Transverse colon (tissue), 4 donors: Measurements from ENCODE around the gene KRT8. TPM values are rescaled to one million over a fixed set of nuclear protein-coding genes. Genes with fewer than 3 reads are reported as not detected.

Experiments used
- DNase-seq: peaks from one replicate; pipeline ENCODE4 v3.0.0-alpha.2; 2019
- H3K27ac ChIP-seq, 4 donors: fragments of 200-600 bp; sonication (generic); 2 replicates each; pipeline ENCODE4 v1.5.1; 2016 to 2018; ENCODE audit warnings: inconsistent platforms in 4 of 4
- H3K27me3 ChIP-seq: fragments of 200-600 bp; sonication (generic); 2 replicates; pipeline ENCODE4 v1.5.1; 2017; ENCODE audit warnings: inconsistent platforms
- H3K36me3 ChIP-seq, 4 donors: fragments of 200-600 bp; sonication (generic); 2 replicates each; pipeline ENCODE4 v1.5.1; 2017 to 2019; ENCODE audit warnings: inconsistent platforms in 4 of 4
- H3K4me1 ChIP-seq, 4 donors: fragments of 200-600 bp; sonication (generic); 2 replicates each; pipeline ENCODE4 v1.5.1; 2017 to 2020; ENCODE audit warnings: inconsistent platforms in 4 of 4
- H3K4me3 ChIP-seq, 4 donors: fragments of 200-600 bp; sonication (generic); 1 replicate in 1 of 4; 2 replicates in 3 of 4; pipeline versions ENCODE4 v1.5.1 to v1.6.1; 2017 to 2019; ENCODE audit warnings: inconsistent platforms in 4 of 4
- H3K9me3 ChIP-seq, 2 donors: fragments of 200-600 bp; sonication (generic); 2 replicates each; pipeline ENCODE4 v1.5.1; 2017 to 2019; ENCODE audit warnings: inconsistent platforms in 2 of 2
- CTCF ChIP-seq, 5 experiments: fragments of 200-600 bp in 3 of 5; fragments of 450-650 bp in 2 of 5; sonication (generic) in 3 of 5; IDR thresholded peaks; 1 replicate in 2 of 5; 2 replicates in 3 of 5; pipeline ENCODE4 v1.5.1; 2016 to 2017; ENCODE audit warnings: antibody characterized with exemption in 5 of 5, inconsistent platforms in 3 of 5, mild to moderate bottlenecking in 2 of 5, moderate library complexity in 1 of 5
- EP300 ChIP-seq: sonication (generic); formaldehyde crosslinking; IDR thresholded peaks from one replicate; pipeline ENCODE4 v1.6.1; 2017; ENCODE audit warnings: antibody characterized with exemption, low read depth
- POLR2A ChIP-seq: fragments of 450-650 bp; IDR thresholded peaks from one replicate; pipeline ENCODE4 v1.6.1; 2016; ENCODE audit warnings: antibody characterized with exemption, mild to moderate bottlenecking, moderate library complexity
- POLR2AphosphoS5 ChIP-seq, 3 donors: sonication (generic); formaldehyde crosslinking; IDR thresholded peaks; one replicate each; pipeline ENCODE4 v1.6.1; 2016; ENCODE audit warnings: antibody characterized with exemption in 3 of 3
- WGBS, 2 donors: methylation state at CpG; one replicate each; pipeline ENCODE4 v1.1.5; 2018; ENCODE audit warnings: low coverage in 1 of 2; 5-methylcytosine and 5-hydroxymethylcytosine counted together
- in situ Hi-C, 4 donors: fragments of 200-750 bp; cut with MboI; loops; one replicate each; pipeline versions ENCODE4 v1.15.0 to v1.15.1; 2017; ENCODE audit warnings: low sequenced_read_pairs in 3 of 4, low pct_ligation_motif_present in 1 of 4, low pct_unique_long_range_greater_than_20kb in 1 of 4
- intact Hi-C: fragments of 100-400 bp; cut with DNase I; formaldehyde crosslinking; loops from one replicate; pipeline ENCODE4 v1.15.1; 2023; ENCODE audit warnings: low total_unique reads
- total RNA-seq, 4 donors: library from RNA; depleted of rRNA; stranded (reverse); fragments of >200 nt; gene quantifications; one replicate each; pipeline ENCODE4 v1.1.0, GENCODE V29; 2016

KRT8 gene
- total RNA-seq, 4 donors from 2014 or later = 1,016 to 3,505 (median 2,245) TPM

GRCh38 chr12:52877242-52877641 is 27.6 kb downstream of the KRT8 start:
- Histone ChIP-seq H3K36me3 (no peaks in the 10 kb centered on the region), H3K27ac (peak overlapping the region in 1 of 4 donors; percentile 97)

GRCh38 chr12:52876372-52876771 is 28.5 kb downstream of the KRT8 start:
- intact Hi-C loops = loop anchor here (10.0 kb wide), 2 partner anchors 502 to 638 kb away; no protein-coding TSS in a partner anchor
- H3K9me3 ChIP-seq = no peaks in the 10 kb centered on the region
- H3K36me3 ChIP-seq = no peaks in the 10 kb centered on the region
- in situ Hi-C loops = loop anchor here (5.0 to 10.0 kb wide), 5 partner anchors 289 to 722 kb away; partner anchors contain the start of gene KRT84 (in 1 of the 4)
- peaks cover 25 to 61% (median 55%) of the 10 kb centered on the region in 4 donors for H3K4me1 ChIP-seq
- no peak overlapping the region for H3K4me3 ChIP-seq
- 66% methylated on average over 7 of the region's 7 CpGs; no CpG with 5 or more reads in 1 of the 2 donors for WGBS, 2 donors
- DNase-seq = peak; percentile 62
- H3K27ac ChIP-seq = peak overlapping the region in 2 of 4 donors; percentile 14 to 97
- peaks cover 4% of the 10 kb centered on the region for H3K27me3 ChIP-seq
- TF ChIP-seq POLR2A = peak; percentile 25
- TF ChIP-seq CTCF (IDR thresholded peaks at IDR 0.05) = no peak
- peak in 2 of 3 donors; percentile 43 to 57 for TF ChIP-seq POLR2AphosphoS5 (IDR thresholded peaks at IDR 0.05)

More at GRCh38 chr12:52877242-52877641, 27.6 kb downstream of the KRT8 start:
- H3K4me1 ChIP-seq = peaks cover 18 to 52% (median 46%) of the 10 kb centered on the region in 4 donors
- H3K9me3 ChIP-seq = no peaks in the 10 kb centered on the region
- DNase-seq = peak; percentile 7
- intact Hi-C loops (loop anchor here (10.0 kb wide), 2 partner anchors 502 to 638 kb away; no protein-coding TSS in a partner anchor), in situ Hi-C loops (loop anchor here (5.0 to 10.0 kb wide), 5 partner anchors 290 to 722 kb away; partner anchors contain the start of gene KRT84 (in 1 of the 4))
- WGBS, 2 donors = 69% methylated on average over 3 of the region's 3 CpGs; no CpG with 5 or more reads in 1 of the 2 donors
- TF ChIP-seq POLR2A (no peak), POLR2AphosphoS5 (IDR thresholded peaks at IDR 0.05) (no peak), CTCF (IDR thresholded peaks at IDR 0.05) (no peak), EP300 (no peak)
- H3K4me3 ChIP-seq = no peak overlapping the region
- peaks cover 6% of the 10 kb centered on the region for H3K27me3 ChIP-seq

GRCh38 chr12:52874573-52875435 is 30.1 kb downstream of the KRT8 start:
- Histone ChIP-seq H3K9me3 (no peaks in the 10 kb centered on the region), H3K4me1 (peaks cover 31 to 71% (median 67%) of the 10 kb centered on the region in 4 donors), H3K4me3 (peak overlapping the region in 3 of 4 donors; percentile 25 to 54 (median 45)), H3K36me3 (no peaks in the 10 kb centered on the region), H3K27ac (peak overlapping the region; percentile 57 to 97 (median 90)), H3K27me3 (no peaks in the 10 kb centered on the region)
- 73 to 89% methylated on average over 3 to 10 of the region's 10 CpGs for WGBS, 2 donors
- intact Hi-C loops = loop anchor here (5.0 to 10.0 kb wide), 3 partner anchors 293 to 640 kb away; no protein-coding TSS in a partner anchor
- TF ChIP-seq POLR2A (no peak), EP300 (no peak), CTCF (IDR thresholded peaks at IDR 0.05) (no peak), POLR2AphosphoS5 (IDR thresholded peaks at IDR 0.05) (no peak)
- DNase-seq = no peak
- in situ Hi-C loops = loop anchor here (5.0 to 25.0 kb wide), 6 partner anchors 288 to 720 kb away; partner anchors contain the start of gene KRT84 (in 2 of the 4)
